Psoas muscle (tissue), 8 donors: ENCODE data around the gene MRPL55. TPM values are rescaled to one million over a fixed set of nuclear protein-coding genes. Genes with fewer than 3 reads are reported as not detected.

Experiments used
- ATAC-seq, 4 donors: fragments of 200-7000 bp; cut with Tn5 transposase; one replicate each; pipeline ENCODE4 v1.9.1; 2020; ENCODE audit warnings: moderate library complexity in 3 of 4, mild to moderate bottlenecking in 2 of 4
- DNase-seq, 2 donors: peaks; one replicate each; pipeline ENCODE4 v3.0.0-alpha.2; 2020
- H3K27ac ChIP-seq: fragments of 200-600 bp; one replicate; pipeline ENCODE4 v1.8.0; 2022
- H3K27me3 ChIP-seq, 3 donors: fragments of 200-600 bp in 1 of 3; one replicate each; pipeline versions ENCODE4 v1.6.1 to v1.8.0; 2013 to 2022; ENCODE audit warnings: low read length in 2 of 3, mild to moderate bottlenecking in 2 of 3, moderate library complexity in 1 of 3; ENCODE audit not compliant: insufficient read depth in 3 of 3
- H3K36me3 ChIP-seq, 2 donors: fragments of 200-600 bp in 1 of 2; one replicate each; pipeline versions ENCODE4 v1.6.1 to v1.8.0; 2013 to 2022; ENCODE audit warnings: low read depth in 1 of 2, mild to moderate bottlenecking in 1 of 2, moderate library complexity in 1 of 2; ENCODE audit not compliant: insufficient read depth in 1 of 2
- H3K4me1 ChIP-seq: fragments of 200-600 bp; one replicate; pipeline ENCODE4 v1.8.0; 2022
- H3K4me3 ChIP-seq: fragments of 200-600 bp; one replicate; pipeline ENCODE4 v1.8.0; 2022; ENCODE audit warnings: mild to moderate bottlenecking
- H3K9me3 ChIP-seq: fragments of 200-600 bp; one replicate; pipeline ENCODE4 v1.8.0; 2022
- CTCF ChIP-seq: fragments of 200-600 bp; IDR thresholded peaks from one replicate; pipeline ENCODE4 v1.8.0; 2022; ENCODE audit warnings: antibody characterized with exemption
- WGBS, 3 donors: extraction: QIAGEN DNeasy Blood & Tissue Kit; methylation state at CpG; one replicate each; pipeline versions ENCODE4 v1.1.6 to v1.1.7; 2013; 5-methylcytosine and 5-hydroxymethylcytosine counted together
- intact Hi-C, 2 donors: fragments of 100-400 bp; cut with DNase I; formaldehyde crosslinking; loops; one replicate each; pipeline versions ENCODE4 v1.11.0 to v1.14.2; 2022
- polyA plus RNA-seq, 3 donors: library from polyadenylated mRNA; stranded (reverse); fragments of 200-250 nt; gene quantifications; one replicate each; pipeline ENCODE4 v1.2.3, GENCODE V29; 2013
- total RNA-seq, 4 donors: library from RNA; stranded (reverse); fragmentation: NEBNext Ultra II Directional in 2 of 4; extraction: Animal tissue kit (Norgen Biotek cat#: 25700) in 2 of 4; gene quantifications; one replicate each; pipeline versions ENCODE4 v1.2.1 to v1.2.4, GENCODE V29; 2021 to 2023
- donor health status: healthy with polysubstance abuse.
- donor health status: DM: no; HTN: no; CAD: no; lungs with moderate emphysema.
- donor health status: Bipolar disorder and iron deficiency.
- donor health status: healthy.
- donor health status: DM: yes; HTN: yes; CAD: no.
- donor health status: DM: no; HTN: no; CAD: no.
- donor health status: DM: no; HTN: no; CAD: no.
- donor health status: DM: yes; HTN: yes; CAD: no.

The MRPL55 gene
- total and polyA plus RNA-seq, 7 donors, result 35.7 to 86.2 (median 43.4) TPM

GRCh38 chr1:228134591-228134990 lies 25.5 kb upstream of the MRPL55 start:
- Histone ChIP-seq H3K36me3 (no peaks in the 10 kb centered on the region), H3K4me1 (no peaks in the 10 kb centered on the region), H3K9me3 (no peaks in the 10 kb centered on the region), H3K27ac (no peak overlapping the region), H3K27me3 (no peaks in the 10 kb centered on the region), H3K4me3 (no peak overlapping the region)
- intact Hi-C loops, result loop anchor here in 1 of 2 donors (5.0 to 10.0 kb wide), 3 partner anchors 33 to 360 kb away; partner anchors contain the start of genes IBA57 and TRIM11
- TF ChIP-seq CTCF, result no peak
- no peak for DNase-seq
- ATAC-seq, result no peak
- WGBS, 3 donors, result 72 to 82% (median 72%) methylated on average over 12 of the region's 12 CpGs

- Histone ChIP-seq H3K4me3 (no peak overlapping the region), H3K36me3 (no peaks in the 10 kb centered on the region), H3K4me1 (no peaks in the 10 kb centered on the region), H3K9me3 (no peaks in the 10 kb centered on the region), H3K27me3 (no peaks in the 10 kb centered on the region), H3K27ac (no peak overlapping the region)
- WGBS, 3 donors, result 91 to 97% (median 93%) methylated on average over 2 of the region's 2 CpGs
- DNase-seq, result no peak
- ATAC-seq, result no peak
- intact Hi-C loops, result loop anchor here in 1 of 2 donors (5.0 to 10.0 kb wide), 3 partner anchors 36 to 363 kb away; partner anchors contain the start of genes IBA57 and TRIM11
- TF ChIP-seq CTCF, result no peak
These were observed 22.7 kb upstream of the MRPL55 start for GRCh38 chr1:228131766-228132165.

- Histone ChIP-seq H3K36me3 (no peaks in the 10 kb centered on the region), H3K4me1 (no peaks in the 10 kb centered on the region), H3K27ac (no peak overlapping the region), H3K4me3 (no peak overlapping the region), H3K9me3 (no peaks in the 10 kb centered on the region), H3K27me3 (no peaks in the 10 kb centered on the region)
- intact Hi-C loops, result loop anchor here in 1 of 2 donors (10.0 kb wide), 1 partner anchor 270 kb away; no protein-coding TSS in a partner anchor
- no peak for TF ChIP-seq CTCF
- DNase-seq (no peak), ATAC-seq (no peak)
- 77 to 79% (median 78%) methylated on average over 5 of the region's 5 CpGs for WGBS, 3 donors
These were observed 16.1 kb upstream of the MRPL55 start for GRCh38 chr1:228125185-228125584.

GRCh38 chr1:228123505-228123904 lies 14.4 kb upstream of the MRPL55 start:
- Histone ChIP-seq H3K36me3 (no peaks in the 10 kb centered on the region), H3K27ac (no peak overlapping the region), H3K4me1 (no peaks in the 10 kb centered on the region), H3K27me3 (no peaks in the 10 kb centered on the region), H3K4me3 (no peak overlapping the region), H3K9me3 (no peaks in the 10 kb centered on the region)
- intact Hi-C loops, result loop anchor here in 1 of 2 donors (10.0 kb wide), 1 partner anchor 271 kb away; no protein-coding TSS in a partner anchor
- WGBS, 3 donors, result 76 to 81% (median 76%) methylated on average over 2 of the region's 2 CpGs
- no peak for ATAC-seq
- TF ChIP-seq CTCF, result no peak
- no peak for DNase-seq

GRCh38 chr1:228122921-228123441 lies 13.9 kb upstream of the MRPL55 start:
- H3K36me3 ChIP-seq, result no peaks in the 10 kb centered on the region
- no peak overlapping the region for H3K27ac ChIP-seq
- H3K4me3 ChIP-seq, result no peak overlapping the region
- H3K9me3 ChIP-seq, result no peaks in the 10 kb centered on the region
- no peak for ATAC-seq
- no peak for DNase-seq
- H3K27me3 ChIP-seq, result no peaks in the 10 kb centered on the region
- no peak for TF ChIP-seq CTCF
- H3K4me1 ChIP-seq, result no peaks in the 10 kb centered on the region
- WGBS, 3 donors, result 56 to 73% (median 71%) methylated on average over 1 of the region's 1 CpG
- intact Hi-C loops, result loop anchor here in 1 of 2 donors (10.0 kb wide), 1 partner anchor 272 kb away; no protein-coding TSS in a partner anchor
